ENCODE results near the gene MPPED1.

MPPED1 gene

GRCh38 chr22:43533156-43533530 lies 121.3 kb downstream of the MPPED1 start:
- FAIRE-seq (no peak), DNase-seq (ENCODE audit: extremely low spot score, insufficient read length, low read depth) (no peak)

- no peak for DNase-seq (ENCODE audit: extremely low spot score, insufficient read length, low read depth)
- no peak for FAIRE-seq
These were observed 122.0 kb downstream of the MPPED1 start for GRCh38 chr22:43533656-43534428.

- FAIRE-seq: no peak
- DNase-seq (ENCODE audit: extremely low spot score, insufficient read length, low read depth): no peak
These were observed 123.1 kb downstream of the MPPED1 start for GRCh38 chr22:43534916-43535315.

- FAIRE-seq (no peak), DNase-seq (ENCODE audit: extremely low spot score, insufficient read length, low read depth) (no peak)
These were observed 123.5 kb downstream of the MPPED1 start for GRCh38 chr22:43535336-43535735.

GRCh38 chr22:43535741-43536140 lies 123.9 kb downstream of the MPPED1 start:
- DNase-seq (ENCODE audit: extremely low spot score, insufficient read length, low read depth) (no peak), FAIRE-seq (no peak)

GRCh38 chr22:43537019-43537585 lies 125.3 kb downstream of the MPPED1 start:
- DNase-seq (ENCODE audit: extremely low spot score, insufficient read length, low read depth): no peak
- FAIRE-seq: no peak

- no peak for FAIRE-seq
- no peak for DNase-seq (ENCODE audit: extremely low spot score, insufficient read length, low read depth)
These were observed 128.0 kb downstream of the MPPED1 start for GRCh38 chr22:43539572-43540528.

- no peak for DNase-seq (ENCODE audit: extremely low spot score, insufficient read length, low read depth)
- FAIRE-seq: no peak
These were observed 128.7 kb downstream of the MPPED1 start for GRCh38 chr22:43540529-43540923.

- DNase-seq (ENCODE audit: extremely low spot score, insufficient read length, low read depth) (no peak), FAIRE-seq (no peak)
These were observed 129.2 kb downstream of the MPPED1 start for GRCh38 chr22:43541022-43541421.

GRCh38 chr22:43541462-43542407 lies 129.9 kb downstream of the MPPED1 start:
- FAIRE-seq: no peak
- no peak for DNase-seq (ENCODE audit: extremely low spot score, insufficient read length, low read depth)

- no peak for FAIRE-seq
- no peak for DNase-seq (ENCODE audit: extremely low spot score, insufficient read length, low read depth)
These were observed 131.1 kb downstream of the MPPED1 start for GRCh38 chr22:43542681-43543521.

GRCh38 chr22:43543522-43544288 lies 131.9 kb downstream of the MPPED1 start:
- FAIRE-seq: no peak
- DNase-seq (ENCODE audit: extremely low spot score, insufficient read length, low read depth): no peak

GRCh38 chr22:43544289-43544673 lies 132.5 kb downstream of the MPPED1 start:
- no peak for DNase-seq (ENCODE audit: extremely low spot score, insufficient read length, low read depth)
- FAIRE-seq: no peak

GRCh38 chr22:43546186-43546585 lies 134.4 kb downstream of the MPPED1 start:
- no peak for FAIRE-seq
- no peak for DNase-seq (ENCODE audit: extremely low spot score, insufficient read length, low read depth)

- no peak for DNase-seq (ENCODE audit: extremely low spot score, insufficient read length, low read depth)
- FAIRE-seq: no peak
These were observed 138.3 kb downstream of the MPPED1 start for GRCh38 chr22:43550024-43550620.

- DNase-seq (ENCODE audit: extremely low spot score, insufficient read length, low read depth) (no peak), FAIRE-seq (no peak)
These were observed 138.9 kb downstream of the MPPED1 start for GRCh38 chr22:43550672-43551071.

- no peak for FAIRE-seq
- no peak for DNase-seq (ENCODE audit: extremely low spot score, insufficient read length, low read depth)
These were observed 141.8 kb downstream of the MPPED1 start for GRCh38 chr22:43553451-43554258.
